OCI-LY3 (cell line): ENCODE results near the gene SLC8A1.

Experiments
- H2AFZ ChIP-seq: fragments of 200-600, 300-600 bp; shearing (Covaris generic); 2 replicates; pipeline ENCODE4 v1.6.0; 2014; ENCODE audit warnings: antibody characterized with exemption, low read depth, low read length
- H3K27ac ChIP-seq: fragments of 200-600, 300-600 bp; sonication (generic); 2 replicates; pipeline ENCODE4 v1.5.1; 2014; ENCODE audit warnings: mild to moderate bottlenecking, low read length, moderate library complexity, mixed read lengths
- H3K27me3 ChIP-seq: fragments of 200-600, 300-600 bp; sonication (generic); 2 replicates; pipeline ENCODE4 v1.6.1; 2014; ENCODE audit warnings: low read depth, low read length, mixed read lengths
- H3K36me3 ChIP-seq: fragments of 200-600, 300-600 bp; sonication (generic); replicated peaks from 2 replicates; pipeline ENCODE3; 2014; ENCODE audit warnings: low read depth, low read length, mixed read lengths
- H3K4me1 ChIP-seq: fragments of 300-600, 200-600 bp; sonication (generic); 2 replicates; pipeline ENCODE4 v1.6.1; 2014; ENCODE audit warnings: low read length, mixed read lengths
- H3K4me2 ChIP-seq: fragments of 200-600, 300-600 bp; sonication (generic); 2 replicates; pipeline ENCODE4 v1.6.1; 2014; ENCODE audit warnings: low read length, mixed read lengths
- H3K4me3 ChIP-seq: fragments of 300-600, 200-600 bp; sonication (generic); 2 replicates; pipeline ENCODE4 v1.5.1; 2014; ENCODE audit warnings: antibody characterized with exemption, mild to moderate bottlenecking, low read length, moderate library complexity
- H3K79me2 ChIP-seq: fragments of 300-600, 200-600 bp; shearing (Covaris generic); 2 replicates; pipeline ENCODE4 v1.6.1; 2014; ENCODE audit warnings: mild to moderate bottlenecking, low read length, mixed read lengths
- H3K9ac ChIP-seq: fragments of 300-600, 200-600 bp; shearing (Covaris generic); 2 replicates; pipeline ENCODE4 v1.6.0; 2014; ENCODE audit warnings: mild to moderate bottlenecking, low read length, moderate library complexity
- H3K9me3 ChIP-seq: fragments of 200-600, 300-600 bp; shearing (Covaris generic); 2 replicates; pipeline ENCODE4 v1.6.1; 2014; ENCODE audit warnings: low read length, mixed read lengths; ENCODE audit not compliant: insufficient read depth
- H4K20me1 ChIP-seq: fragments of 200-600, 300-600 bp; sonication (generic); 2 replicates; pipeline ENCODE4 v1.6.1; 2016; ENCODE audit warnings: low read length, mixed read lengths; ENCODE audit not compliant: insufficient read depth
- CTCF ChIP-seq: fragments of 200-600, 300-600 bp; sonication (generic); IDR thresholded peaks from 2 replicates; pipeline ENCODE4 v1.5.1; 2014; ENCODE audit warnings: antibody characterized with exemption, low read length, low read depth
- EZH2phosphoT487 ChIP-seq: fragments of 200-600 bp; shearing (Covaris generic); IDR thresholded peaks from 2 replicates; pipeline ENCODE4 v1.6.1; 2018; ENCODE audit warnings: antibody characterized with exemption, mixed run types, low read depth

The SLC8A1 gene

GRCh38 chr2:40470822-40471813, 19.2 kb upstream of the SLC8A1 start:
- Histone ChIP-seq H3K36me3 (no peaks in the 10 kb centered on the region), H4K20me1 (no peaks in the 10 kb centered on the region), H3K79me2 (no peaks in the 10 kb centered on the region), H3K27me3 (no peaks in the 10 kb centered on the region), H3K9ac (peak overlapping the region; percentile 54), H3K27ac (peak overlapping the region; percentile 71), H3K4me3 (peak overlapping the region; percentile 60), H3K4me2 (peak overlapping the region; percentile 80), H2AFZ (peak overlapping the region; percentile 72), H3K9me3 (no peaks in the 10 kb centered on the region), H3K4me1 (peaks cover 39% of the 10 kb centered on the region)
- no peak for TF ChIP-seq EZH2phosphoT487
- TF ChIP-seq CTCF = no peak

- peak overlapping the region; percentile 52 for H3K4me2 ChIP-seq
Observed at GRCh38 chr2:40466935-40467572, 15.2 kb upstream of the SLC8A1 start.

DNA sequence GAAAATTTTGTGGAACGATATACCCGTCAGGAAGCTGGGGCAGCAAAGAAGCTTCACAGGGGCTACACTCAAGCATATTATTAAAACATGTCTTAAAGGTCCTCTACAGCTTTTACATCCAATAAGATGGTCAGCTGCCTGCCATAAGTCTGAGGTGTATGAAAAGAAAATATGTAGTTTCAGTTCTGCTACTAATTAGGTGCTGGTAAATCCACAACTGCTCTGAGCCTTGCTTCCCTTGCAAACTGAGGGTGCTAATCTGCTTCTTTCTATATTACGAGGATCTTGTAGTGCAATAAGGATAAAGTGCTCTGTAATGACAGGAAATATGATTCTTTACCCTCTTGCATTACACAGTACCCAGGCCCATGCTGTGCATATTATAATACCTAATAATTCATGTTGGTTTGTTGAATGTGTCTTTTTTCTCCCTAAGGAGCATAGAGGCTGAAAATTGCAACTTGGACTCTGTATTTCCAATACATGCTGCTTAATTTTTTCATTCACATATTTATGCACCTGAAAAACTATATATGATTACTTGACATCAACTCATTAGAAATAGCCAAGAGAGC, 14.5 kb upstream of the SLC8A1 start:
- TF ChIP-seq EZH2phosphoT487 (no peak), CTCF (no peak)
- Histone ChIP-seq H3K36me3 (no peaks in the 10 kb centered on the region), H3K4me2 (peak overlapping the region; percentile 52), H3K27me3 (no peaks in the 10 kb centered on the region), H3K27ac (0 out of 2 replicates have a peak overlapping the region, but pooled peaks have one; percentile 11), H4K20me1 (no peaks in the 10 kb centered on the region), H3K9me3 (no peaks in the 10 kb centered on the region), H3K9ac (no peak overlapping the region), H3K4me3 (no peak overlapping the region), H2AFZ (no peak overlapping the region), H3K79me2 (no peaks in the 10 kb centered on the region), H3K4me1 (peaks cover 37% of the 10 kb centered on the region)

More at GRCh38 chr2:40466935-40467572, 15.2 kb upstream of the SLC8A1 start:
- 0 out of 2 replicates have a peak overlapping the region, but pooled peaks have one; percentile 11 for H3K27ac ChIP-seq
- H3K36me3 ChIP-seq = no peaks in the 10 kb centered on the region
- no peaks in the 10 kb centered on the region for H3K79me2 ChIP-seq
- H3K27me3 ChIP-seq = no peaks in the 10 kb centered on the region
- H3K9me3 ChIP-seq = no peaks in the 10 kb centered on the region
- TF ChIP-seq CTCF (no peak), EZH2phosphoT487 (no peak)
- H2AFZ ChIP-seq = no peak overlapping the region
- H3K9ac ChIP-seq = no peak overlapping the region
- no peaks in the 10 kb centered on the region for H4K20me1 ChIP-seq
- peaks cover 44% of the 10 kb centered on the region for H3K4me1 ChIP-seq
- no peak overlapping the region for H3K4me3 ChIP-seq

DNA sequence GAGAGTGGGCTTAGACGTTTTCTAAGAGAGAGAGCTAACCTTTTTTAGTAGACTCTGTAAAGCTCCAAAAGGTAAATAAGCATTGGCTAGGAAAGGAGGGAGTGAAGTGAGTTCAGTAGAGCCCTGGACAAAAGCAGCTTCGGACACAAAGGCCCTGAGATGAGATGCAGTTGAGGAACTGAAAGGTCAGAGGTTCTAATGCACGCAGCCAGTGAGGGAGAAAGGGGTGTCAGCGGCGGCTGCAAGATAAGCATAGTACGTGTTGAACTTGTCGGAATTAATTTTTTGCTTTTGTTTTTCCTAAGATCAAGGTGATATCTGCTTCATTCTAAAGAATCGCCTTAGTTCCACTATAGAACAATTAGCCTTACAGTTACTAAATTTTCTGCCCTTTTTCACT, 11.2 kb upstream of the SLC8A1 start:
- H3K4me1 ChIP-seq = peaks cover 29% of the 10 kb centered on the region
- no peaks in the 10 kb centered on the region for H4K20me1 ChIP-seq
- TF ChIP-seq CTCF (no peak), EZH2phosphoT487 (no peak)
- H3K9ac ChIP-seq = no peak overlapping the region
- H3K27me3 ChIP-seq = no peaks in the 10 kb centered on the region
- H3K4me3 ChIP-seq = peak overlapping the region; percentile 42
- no peak overlapping the region for H3K27ac ChIP-seq
- H3K36me3 ChIP-seq = no peaks in the 10 kb centered on the region
- no peaks in the 10 kb centered on the region for H3K79me2 ChIP-seq
- H3K9me3 ChIP-seq = no peaks in the 10 kb centered on the region
- peak overlapping the region; percentile 73; the same call in 1 of the 2 replicates for H2AFZ ChIP-seq
- H3K4me2 ChIP-seq = peak overlapping the region; percentile 63
